MCF 10A (cell line): ENCODE data around the gene ANXA4. TPM values are rescaled to one million over a fixed set of nuclear protein-coding genes. Genes with fewer than 3 reads are reported as not detected.

Experiments
- BruUV-seq: library from RNA; stranded (reverse); fragments of 400-500 nt; replicated peaks from 2 replicates; lab custom pipeline; 2021; lab: Mats Ljungman, UMichigan
- CTCF ChIA-PET: fragments of 300-600 bp; sonication (Branson Sonifier 250); formaldehyde crosslinking; extraction: SDS; loops from one replicate; lab custom pipeline; 2021; ENCODE audit warnings: antibody characterized with exemption, inconsistent platforms; lab: Yijun Ruan, JAX
- POLR2A ChIA-PET: fragments of 300-600, 350-650 bp; sonication (Branson Sonifier 250); formaldehyde crosslinking; extraction: SDS; loops from one replicate; lab custom pipeline; 2020; ENCODE audit warnings: antibody characterized with exemption, inconsistent platforms; lab: Yijun Ruan, JAX
- DNase-seq: peaks from one replicate; pipeline ENCODE4 v3.0.0-alpha.2; 2018; ENCODE audit not compliant: unreplicated experiment
- H3K27ac Mint-ChIP-seq: one replicate; pipeline ENCODE4 v1.8.0; 2022; ENCODE audit warnings: mild to moderate bottlenecking, low read depth, mixed read lengths; ENCODE audit not compliant: unreplicated experiment
- H3K27me3 Mint-ChIP-seq: one replicate; pipeline ENCODE4 v1.8.0; 2022; ENCODE audit warnings: mixed read lengths; ENCODE audit not compliant: insufficient read depth, unreplicated experiment
- H3K36me3 Mint-ChIP-seq: one replicate; pipeline ENCODE4 v1.8.0; 2022; ENCODE audit warnings: mild to moderate bottlenecking, moderate library complexity, mixed read lengths; ENCODE audit not compliant: insufficient read depth, unreplicated experiment
- H3K4me1 Mint-ChIP-seq: one replicate; pipeline ENCODE4 v1.8.0; 2022; ENCODE audit warnings: mixed read lengths; ENCODE audit not compliant: insufficient read depth, unreplicated experiment
- H3K4me3 Mint-ChIP-seq: one replicate; pipeline ENCODE4 v1.8.0; 2022; ENCODE audit warnings: mild to moderate bottlenecking, moderate library complexity, mixed read lengths; ENCODE audit not compliant: unreplicated experiment
- H3K9me3 Mint-ChIP-seq: one replicate; pipeline ENCODE4 v1.8.0; 2022; ENCODE audit warnings: mixed read lengths; ENCODE audit not compliant: unreplicated experiment
- CTCF ChIP-seq: fragments of 200-600 bp; IDR thresholded peaks from one replicate; pipeline ENCODE4 v1.8.0; 2022; ENCODE audit warnings: antibody characterized with exemption, mild to moderate bottlenecking; ENCODE audit not compliant: unreplicated experiment
- intact Hi-C: fragments of 100-400 bp; cut with micrococcal nuclease; formaldehyde crosslinking; loops from 2 replicates; pipeline ENCODE4 v1.14.1; 2022
- total RNA-seq: library from RNA; stranded (reverse); gene quantifications from 2 replicates; pipeline ENCODE4 v1.2.3, GENCODE V29; 2022

ANXA4 gene
- total RNA-seq, 1 experiment from 2014 or later = 82.9 TPM

DNA sequence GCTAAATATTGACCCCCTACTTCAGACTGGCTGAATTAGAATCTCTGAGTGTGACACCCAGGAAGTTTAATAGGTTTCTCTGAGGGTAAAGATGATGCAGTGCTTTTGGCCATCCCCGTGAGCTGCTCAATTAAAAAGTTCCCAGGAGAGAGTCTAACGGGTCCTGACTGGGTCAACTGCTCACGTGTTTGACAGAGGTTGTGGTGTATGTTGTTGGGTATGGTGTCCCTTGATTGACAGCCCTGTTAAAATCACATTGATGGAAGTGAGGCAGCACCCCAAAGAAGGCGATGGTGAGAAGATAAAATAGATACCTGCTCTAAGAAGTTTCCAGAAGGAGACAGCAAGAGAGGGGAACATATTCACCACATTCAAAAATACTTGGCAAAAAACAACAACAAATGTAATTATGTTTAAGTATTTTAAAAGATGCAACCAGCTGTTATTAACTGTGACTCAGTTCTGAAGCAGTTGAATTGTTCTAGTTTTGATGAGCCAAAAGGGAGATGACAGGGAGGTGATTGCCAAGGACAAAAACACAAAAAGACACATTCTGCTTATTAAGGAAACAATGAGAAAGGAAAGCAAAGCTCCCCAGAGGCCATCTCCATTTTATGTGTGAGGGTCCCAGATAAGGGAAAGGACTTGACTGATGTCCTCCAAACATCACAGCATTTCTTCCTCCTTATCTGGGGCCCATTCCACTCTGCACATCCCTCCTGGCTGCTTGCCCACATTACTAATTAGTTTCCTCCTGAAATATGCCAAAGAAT, 76.0 kb downstream of the ANXA4 start:
- ChIA-PET POLR2A (interaction anchor here (1.5 to 5.4 kb wide), 3 partner anchors 11 to 93 kb away, joined by 4 to 53 read pairs (median 49); partner anchors contain the start of genes ANXA4 and GMCL1), CTCF (interaction anchor here (0.7 to 14.2 kb wide), 14 partner anchors 9 to 253 kb away, joined by 3 to 277 read pairs (median 3); no protein-coding TSS in a partner anchor)
- DNase-seq = no peak
- Mint-ChIP-seq H3K4me1 (no peaks in the 10 kb centered on the region), H3K4me3 (no peak overlapping the region), H3K27me3 (no peaks in the 10 kb centered on the region), H3K27ac (no peak overlapping the region), H3K36me3 (peaks cover 64% of the 10 kb centered on the region), H3K9me3 (no peaks in the 10 kb centered on the region)
- no TSS peak for BruUV-seq
- no peak for TF ChIP-seq CTCF
- intact Hi-C loops = loop anchor here (1.0 to 5.0 kb wide), 4 partner anchors 46 to 259 kb away; no protein-coding TSS in a partner anchor

DNA sequence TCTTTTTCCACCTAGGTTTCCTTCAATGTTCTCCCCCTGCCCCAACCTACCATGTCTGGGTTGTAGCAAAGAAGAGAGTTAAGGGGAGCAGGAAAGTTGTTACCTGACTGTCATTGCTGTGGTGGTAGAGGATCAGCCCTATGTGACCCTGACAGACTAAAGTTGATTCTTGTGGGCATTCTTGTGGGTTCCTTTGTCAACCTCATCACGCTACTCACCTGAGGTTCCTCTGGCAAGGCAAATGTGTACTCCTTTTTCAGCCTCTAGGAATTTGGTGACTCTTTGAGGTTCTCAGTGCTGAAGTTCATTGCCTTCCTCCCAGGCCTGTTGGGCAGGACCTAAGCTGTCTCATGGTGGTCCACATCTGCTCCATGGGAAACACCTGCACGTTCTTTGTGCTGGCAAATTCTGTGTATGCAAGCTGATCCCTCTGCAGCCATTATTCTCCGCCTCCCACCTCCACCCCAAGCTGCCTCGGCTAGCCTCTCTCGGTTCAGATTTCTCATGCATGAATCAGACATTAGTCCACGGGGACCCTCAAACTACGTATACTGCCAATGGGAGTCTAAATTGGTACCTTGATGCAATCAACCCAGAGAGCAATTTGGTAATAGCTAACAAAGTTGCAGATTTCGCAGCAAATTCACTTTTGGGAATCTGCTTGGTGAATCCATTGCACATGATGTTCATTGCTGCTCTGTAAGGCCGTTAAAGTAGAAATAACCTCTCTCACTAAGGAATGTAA, 86.0 kb downstream of the ANXA4 start:
- Mint-ChIP-seq H3K27me3 (no peaks in the 10 kb centered on the region), H3K4me1 (peaks cover 13% of the 10 kb centered on the region), H3K36me3 (peaks cover 11% of the 10 kb centered on the region), H3K27ac (peak overlapping the region; percentile 59), H3K4me3 (peak overlapping the region; percentile 97), H3K9me3 (no peaks in the 10 kb centered on the region)
- BruUV-seq = no TSS peak
- no peak for TF ChIP-seq CTCF
- no peak for DNase-seq
- ChIA-PET CTCF (interaction anchor here (0.5 to 2.8 kb wide), 3 partner anchors 103 to 391 kb away, joined by 3 to 18 read pairs (median 3); no protein-coding TSS in a partner anchor), POLR2A (interaction anchor here (0.8 to 2.6 kb wide), 10 partner anchors 10 to 257 kb away, joined by 3 to 23 read pairs (median 4); partner anchors contain the start of genes ANXA4 and MXD1)
- intact Hi-C loops = no loop called here

DNA sequence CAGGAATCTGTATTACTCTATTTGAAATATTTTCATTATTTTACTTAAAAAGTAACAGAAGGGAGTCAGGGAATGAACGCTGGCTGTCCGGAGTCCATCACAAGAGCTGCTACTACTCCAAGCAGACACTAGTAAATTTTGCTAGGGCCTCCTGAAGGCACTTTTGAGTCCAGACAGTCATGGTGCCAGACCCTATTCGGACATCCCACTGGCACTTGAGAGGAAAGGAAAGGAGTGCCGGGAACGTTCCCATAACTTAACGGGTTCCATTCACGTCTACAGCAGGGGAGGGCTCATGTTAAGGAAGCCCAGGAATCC, 87.0 kb downstream of the ANXA4 start:
- BruUV-seq = TSS peak; percentile 93
- no peak for DNase-seq
- Mint-ChIP-seq H3K27ac (peak overlapping the region; percentile 59), H3K36me3 (peaks cover 5% of the 10 kb centered on the region), H3K9me3 (no peaks in the 10 kb centered on the region), H3K27me3 (no peaks in the 10 kb centered on the region), H3K4me1 (peaks cover 13% of the 10 kb centered on the region), H3K4me3 (peak overlapping the region; percentile 97)
- ChIA-PET CTCF (interaction anchor here (0.6 to 2.8 kb wide), 3 partner anchors 104 to 877 kb away, joined by 4 to 18 read pairs (median 5); no protein-coding TSS in a partner anchor), POLR2A (interaction anchor here (0.6 to 1.9 kb wide), 20 partner anchors 9 to 392 kb away, joined by 3 to 23 read pairs (median 3); partner anchors contain the start of genes ANXA4, MXD1, NFU1 and SNRNP27)
- TF ChIP-seq CTCF = no peak
- intact Hi-C loops = no loop called here
